HG02885 (cell line): ENCODE measurements around the gene PLCH1.
"Not testable (repeated sequence)": the region's sequence is repeated elsewhere in the genome, so short reads cannot be mapped to it uniquely, and the experiment has no call there.

ENCODE experiments used
- ATAC-seq: cut with Tn5 transposase; IDR thresholded peaks from one replicate; pipeline ENCODE4 v1.9.1; 2021; ENCODE audit warnings: mild to moderate bottlenecking; ENCODE audit not compliant: unreplicated experiment, poor library complexity

Gene PLCH1

GRCh38 chr3:155651489-155652218 is 93.2 kb downstream of the PLCH1 start:
- ATAC-seq = no peak

- ATAC-seq = no peak
Observed at GRCh38 chr3:155648013-155648591, 96.8 kb downstream of the PLCH1 start.

- ATAC-seq = no peak
Observed at GRCh38 chr3:155647206-155647605, 97.7 kb downstream of the PLCH1 start.

GRCh38 chr3:155646669-155647068 is 98.2 kb downstream of the PLCH1 start:
- no peak for ATAC-seq

- no peak for ATAC-seq
Observed at GRCh38 chr3:155646128-155646527, 98.7 kb downstream of the PLCH1 start.

GRCh38 chr3:155643581-155644165 is 101.2 kb downstream of the PLCH1 start:
- no peak for ATAC-seq

GRCh38 chr3:155641956-155642355 is 102.9 kb downstream of the PLCH1 start:
- ATAC-seq = no peak

- no peak for ATAC-seq
Observed at GRCh38 chr3:155640098-155640497, 104.8 kb downstream of the PLCH1 start.

GRCh38 chr3:155639462-155640055 is 105.3 kb downstream of the PLCH1 start:
- no peak for ATAC-seq

- ATAC-seq = not testable (repeated sequence)
Observed at GRCh38 chr3:155638461-155638860, 106.4 kb downstream of the PLCH1 start.

- ATAC-seq = no peak
Observed at GRCh38 chr3:155637567-155637966, 107.3 kb downstream of the PLCH1 start.

- no peak for ATAC-seq
Observed at GRCh38 chr3:155635056-155635455, 109.8 kb downstream of the PLCH1 start.

- ATAC-seq = no peak
Observed at GRCh38 chr3:155634121-155634719, 110.7 kb downstream of the PLCH1 start.

- no peak for ATAC-seq
Observed at GRCh38 chr3:155631323-155632019, 113.4 kb downstream of the PLCH1 start.

- no peak for ATAC-seq
Observed at GRCh38 chr3:155629556-155629955, 115.3 kb downstream of the PLCH1 start.

GRCh38 chr3:155629056-155629455 is 115.8 kb downstream of the PLCH1 start:
- no peak for ATAC-seq

- not testable (repeated sequence) for ATAC-seq
Observed at GRCh38 chr3:155622647-155623046, 122.2 kb downstream of the PLCH1 start.

GRCh38 chr3:155620552-155620951 is 124.3 kb downstream of the PLCH1 start:
- not testable (repeated sequence) for ATAC-seq

- no peak for ATAC-seq
Observed at GRCh38 chr3:155619118-155619915, 125.6 kb downstream of the PLCH1 start.

GRCh38 chr3:155618543-155618942 is 126.3 kb downstream of the PLCH1 start:
- ATAC-seq = no peak
